ENCODE measurements around the gene SSBP1. TPM values are rescaled to one million over a fixed set of nuclear protein-coding genes. Genes with fewer than 3 reads are reported as not detected.
A peak's percentile ranks its signal among the peaks of the same experiment; 100 is the strongest.
"Not testable (repeated sequence)": the region's sequence is repeated elsewhere in the genome, so short reads cannot be mapped to it uniquely, and the experiment has no call there.

SSBP1 gene
- total RNA-seq, 1 donor from 2014 or later, result 246 TPM

GRCh38 chr7:141738592-141739013, 445 bp downstream of the SSBP1 start:
- DNase-seq (ENCODE audit: low read depth), result no peak
- TF ChIP-seq CTCF (conservative IDR thresholded peaks at IDR 0.05; ENCODE audit: low read depth, low read length), result no peak
- peak overlapping the region; percentile 78 for H3K4me3 ChIP-seq (ENCODE audit: low read depth, low read length)

- H3K4me3 ChIP-seq (ENCODE audit: low read depth, low read length), result peak overlapping the region; percentile 78
- no peak for DNase-seq (ENCODE audit: low read depth)
- no peak for TF ChIP-seq CTCF (conservative IDR thresholded peaks at IDR 0.05; ENCODE audit: low read depth, low read length)
These were observed 1.1 kb downstream of the SSBP1 start for GRCh38 chr7:141739250-141739649.

DNA sequence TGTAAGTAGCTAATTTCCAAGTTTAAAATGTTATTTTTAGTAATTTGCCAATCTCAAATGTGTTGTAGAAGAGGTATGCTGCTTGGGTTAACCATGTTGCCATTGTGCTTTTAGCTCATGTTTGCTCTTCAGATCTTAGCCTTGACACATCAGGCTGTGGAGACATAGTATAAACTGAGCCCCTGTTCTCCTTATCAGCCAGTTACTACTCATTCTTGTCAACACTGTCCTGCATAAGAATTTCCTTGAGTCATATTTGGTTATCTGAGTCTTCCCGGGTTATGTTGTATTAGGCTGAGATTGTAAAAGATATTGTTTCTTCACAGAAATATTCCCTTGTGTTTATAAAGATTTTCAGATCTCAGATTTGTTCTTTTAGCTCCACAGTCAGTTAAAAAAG, 4.1 kb downstream of the SSBP1 start:
- H3K4me3 ChIP-seq (ENCODE audit: low read depth, low read length), result no peak overlapping the region
- no peak for TF ChIP-seq CTCF (conservative IDR thresholded peaks at IDR 0.05; ENCODE audit: low read depth, low read length)
- no peak for DNase-seq (ENCODE audit: low read depth)

DNA sequence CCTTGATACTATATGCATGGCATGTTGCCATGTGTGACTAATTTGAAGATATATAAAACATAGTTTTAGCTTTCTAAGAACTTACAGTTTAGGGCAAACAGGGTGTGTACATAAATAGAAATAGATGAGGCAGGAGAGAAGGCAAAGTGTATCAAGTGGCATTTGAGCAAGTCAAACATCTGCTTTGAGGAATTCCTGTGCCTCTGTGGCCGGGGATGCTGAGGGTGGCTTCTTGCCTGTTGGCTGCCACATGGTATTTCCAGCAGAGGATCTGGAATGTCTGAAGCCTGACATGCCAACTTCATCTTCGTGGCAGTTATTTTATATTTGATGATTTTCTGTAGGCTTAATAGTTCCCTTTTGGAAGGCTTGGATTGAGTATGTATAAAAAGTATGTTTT, 6.0 kb downstream of the SSBP1 start:
- no peak overlapping the region for H3K4me3 ChIP-seq (ENCODE audit: low read depth, low read length)
- no peak for DNase-seq (ENCODE audit: low read depth)
- TF ChIP-seq CTCF (conservative IDR thresholded peaks at IDR 0.05; ENCODE audit: low read depth, low read length), result no peak

DNA sequence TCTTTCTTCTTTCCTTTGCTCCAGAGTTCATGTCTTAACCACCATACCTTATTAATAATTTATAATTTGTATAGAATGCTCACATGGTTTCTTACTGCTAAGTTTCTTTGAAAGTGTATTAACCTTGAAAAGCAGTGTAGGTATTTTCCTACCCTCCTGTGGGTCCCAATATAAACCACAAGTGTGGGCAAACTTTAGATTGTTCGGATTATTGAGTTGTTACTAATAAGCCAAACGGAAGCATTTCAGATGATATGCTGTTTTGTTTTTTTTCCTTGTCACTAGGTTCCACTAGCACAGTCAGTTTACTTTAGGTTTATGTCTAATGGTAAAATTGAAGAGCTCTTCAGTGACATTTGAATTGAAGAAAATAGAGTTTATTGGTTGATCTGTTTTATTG, 10.2 kb downstream of the SSBP1 start:
- TF ChIP-seq CTCF (conservative IDR thresholded peaks at IDR 0.05; ENCODE audit: low read depth, low read length), result no peak
- no peak overlapping the region for H3K4me3 ChIP-seq (ENCODE audit: low read depth, low read length)
- DNase-seq (ENCODE audit: low read depth), result no peak

DNA sequence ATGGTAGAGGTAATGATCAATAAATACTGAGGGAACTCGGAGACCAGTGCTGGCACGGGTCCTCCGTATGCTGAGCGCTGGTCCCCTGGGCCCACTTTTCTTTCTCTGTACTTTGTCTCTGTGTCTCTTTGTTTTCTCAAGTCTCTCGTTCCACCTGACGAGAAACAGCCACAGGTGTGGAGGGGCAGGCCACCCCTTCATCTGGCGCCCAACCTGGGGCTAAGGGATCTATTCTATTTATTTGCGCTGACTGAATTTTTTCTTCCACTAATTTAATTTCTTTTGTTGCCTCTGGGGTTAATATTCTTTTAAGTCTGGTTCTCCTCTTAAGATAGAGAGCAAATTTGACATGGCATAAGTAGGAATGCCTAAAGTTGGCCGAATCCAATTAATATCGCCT, 13.7 kb downstream of the SSBP1 start:
- not testable (repeated sequence) for H3K4me3 ChIP-seq (ENCODE audit: low read depth, low read length); DNase-seq (ENCODE audit: low read depth)

DNA sequence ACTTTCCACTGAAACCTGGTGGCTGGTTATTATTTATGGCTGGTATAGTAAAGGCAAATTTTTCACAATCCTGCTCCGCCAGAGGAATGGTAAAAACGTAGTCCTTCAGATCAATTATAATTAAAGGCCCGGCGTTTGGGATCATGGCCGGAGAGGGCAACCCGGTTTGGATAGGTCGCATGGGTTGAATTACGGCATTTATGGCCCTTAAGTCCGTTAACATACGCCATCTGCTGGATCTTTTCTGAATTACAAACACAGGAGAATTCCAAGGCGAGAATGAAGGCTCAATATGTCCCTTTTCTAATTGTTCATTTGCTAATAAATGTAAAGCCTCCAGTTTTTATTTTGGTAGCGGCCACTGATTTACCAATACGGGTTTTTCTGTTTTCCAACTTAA, 14.5 kb downstream of the SSBP1 start:
- DNase-seq (ENCODE audit: low read depth), result no peak
- peak; percentile 47 for TF ChIP-seq CTCF (conservative IDR thresholded peaks at IDR 0.05; ENCODE audit: low read depth, low read length)
- no peak overlapping the region for H3K4me3 ChIP-seq (ENCODE audit: low read depth, low read length)

DNA sequence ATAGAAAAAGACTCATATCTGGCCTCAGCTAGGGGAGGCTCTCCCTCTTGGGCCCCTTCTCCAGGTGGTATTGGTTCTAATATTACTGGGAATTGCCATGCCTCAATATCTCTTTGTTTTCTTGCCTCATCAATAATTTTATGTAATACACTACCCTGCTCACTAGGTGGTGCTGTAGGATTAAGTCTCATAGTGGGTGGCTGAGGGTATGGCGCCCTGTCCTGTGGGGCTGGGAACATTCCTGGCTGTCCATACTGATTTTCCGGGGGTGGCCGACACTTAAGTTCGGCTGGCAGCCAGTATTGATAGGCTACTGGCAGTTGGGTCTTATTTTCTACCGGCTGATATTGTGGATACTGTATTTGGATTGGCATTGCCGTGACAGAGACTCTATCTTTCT, 16.8 kb downstream of the SSBP1 start:
- TF ChIP-seq CTCF (conservative IDR thresholded peaks at IDR 0.05; ENCODE audit: low read depth, low read length), result peak; percentile 58
- H3K4me3 ChIP-seq (ENCODE audit: low read depth, low read length), result no peak overlapping the region
- no peak for DNase-seq (ENCODE audit: low read depth)
